GM19324 (cell line): Measurements from ENCODE around the gene PHLDB2.

ENCODE experiments used
- ATAC-seq: cut with Tn5 transposase; IDR thresholded peaks from one replicate; pipeline ENCODE4 v1.9.1; 2021; ENCODE audit warnings: mild to moderate bottlenecking, moderate library complexity; ENCODE audit not compliant: unreplicated experiment, low FRiP score

PHLDB2 gene

GRCh38 chr3:111954228-111954990 is 95.3 kb downstream of the PHLDB2 start:
- no peak for ATAC-seq

DNA sequence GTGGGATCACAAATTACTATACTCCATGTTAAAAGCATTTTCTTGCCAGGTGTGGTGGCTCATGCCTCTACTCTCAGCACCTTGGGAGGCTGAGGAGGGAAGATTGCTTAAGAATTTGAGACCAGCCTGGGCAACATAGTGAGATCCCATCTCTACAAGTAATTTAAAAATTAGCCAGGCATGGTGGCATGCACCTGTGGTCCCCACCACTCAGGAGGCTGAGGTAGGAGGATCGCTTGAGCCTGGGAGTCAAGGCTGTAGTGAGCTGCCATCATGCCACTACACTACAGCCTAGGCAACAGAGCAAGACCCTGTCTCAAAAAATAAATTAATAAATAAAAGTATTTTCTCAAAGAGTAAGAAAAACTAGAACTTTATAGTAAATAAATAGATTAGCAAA is 96.8 kb downstream of the PHLDB2 start:
- no peak for ATAC-seq

- ATAC-seq, result no peak
These were observed 97.4 kb downstream of the PHLDB2 start for GRCh38 chr3:111956449-111956848.

DNA sequence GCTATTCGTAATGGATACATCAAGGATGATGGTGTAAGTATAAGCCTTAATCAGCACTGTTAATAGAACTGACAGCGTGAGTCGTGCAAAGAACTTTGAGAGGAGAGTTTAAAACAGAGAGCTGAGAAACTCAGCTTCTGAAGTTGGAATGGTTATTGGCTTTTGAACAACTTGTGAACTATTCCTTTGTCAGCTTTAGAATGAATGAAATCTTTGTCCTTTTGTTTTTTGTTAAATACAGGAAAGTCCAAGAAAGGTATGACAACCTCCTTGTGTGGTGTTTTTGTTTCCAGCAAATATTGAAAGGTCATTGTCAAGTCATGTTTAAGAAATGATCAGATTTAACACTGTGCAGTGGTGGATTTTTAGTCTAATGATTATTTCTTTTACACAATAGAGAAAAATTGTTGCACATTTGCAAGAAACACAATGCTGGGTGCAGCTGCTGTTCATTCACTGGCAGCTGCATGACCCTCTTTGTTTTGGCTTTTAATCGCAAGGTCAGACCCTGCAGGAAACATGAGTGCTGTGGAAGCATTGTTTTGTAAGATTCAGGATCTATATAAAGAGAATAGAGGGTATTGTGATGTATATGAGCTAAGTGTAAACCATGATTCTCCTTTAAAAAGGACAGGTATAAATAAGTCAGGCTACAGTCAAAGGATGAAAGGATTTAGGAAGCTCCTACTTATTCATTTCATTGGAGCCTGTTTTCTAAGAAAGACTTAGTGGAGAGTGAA is 98.1 kb downstream of the PHLDB2 start:
- ATAC-seq, result no peak

DNA sequence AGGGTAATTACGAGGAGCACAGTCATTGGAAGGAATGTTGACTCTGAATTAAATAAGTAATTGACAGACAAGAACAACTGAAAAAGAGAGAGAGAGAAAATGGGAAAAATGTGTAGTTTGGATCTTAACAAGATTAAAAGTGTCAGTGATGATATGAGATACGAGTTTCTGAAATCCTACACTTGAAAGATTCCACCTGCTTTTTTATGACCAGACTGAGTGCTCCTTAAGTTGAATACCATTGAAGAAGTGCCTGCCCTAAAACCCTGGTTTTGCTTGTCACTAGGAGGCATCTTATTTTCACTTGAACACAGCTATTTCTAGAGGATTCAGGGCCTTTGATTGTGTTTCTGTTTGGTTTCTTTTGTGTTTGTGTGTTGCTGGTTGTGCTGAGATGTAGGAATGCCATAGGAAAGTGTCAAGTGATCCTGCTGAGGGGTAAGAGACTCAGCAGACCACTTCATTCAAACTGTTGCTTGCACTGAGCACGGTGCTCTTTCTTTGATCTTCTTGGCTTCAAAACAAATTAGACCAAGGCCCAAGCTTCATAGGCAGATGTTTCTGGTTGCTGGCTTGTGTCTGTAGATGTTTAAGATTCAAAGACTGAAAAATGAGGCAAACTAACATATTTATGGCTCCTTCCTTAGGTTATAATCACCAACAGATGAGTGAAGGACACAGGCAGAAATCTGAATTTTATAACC is 102.5 kb downstream of the PHLDB2 start:
- no peak for ATAC-seq

DNA sequence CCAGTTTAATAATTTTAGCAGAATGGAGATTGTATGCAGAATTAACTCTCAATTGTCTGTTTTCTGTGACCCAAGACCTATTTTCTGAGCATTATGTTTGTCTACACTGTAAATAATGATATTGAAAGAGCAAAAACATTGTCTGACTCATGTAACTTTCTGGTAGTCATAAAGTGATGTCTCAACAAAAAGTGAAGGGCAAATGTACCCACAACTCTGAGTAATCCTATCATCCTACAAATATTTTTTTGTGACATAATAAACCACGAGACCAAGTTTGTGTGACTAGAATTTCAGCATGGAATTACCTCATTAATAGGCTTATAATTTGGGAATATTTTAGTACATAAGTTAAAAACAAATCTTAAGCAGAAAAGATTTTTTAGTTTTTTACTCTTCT is 104.4 kb downstream of the PHLDB2 start:
- ATAC-seq, result no peak

DNA sequence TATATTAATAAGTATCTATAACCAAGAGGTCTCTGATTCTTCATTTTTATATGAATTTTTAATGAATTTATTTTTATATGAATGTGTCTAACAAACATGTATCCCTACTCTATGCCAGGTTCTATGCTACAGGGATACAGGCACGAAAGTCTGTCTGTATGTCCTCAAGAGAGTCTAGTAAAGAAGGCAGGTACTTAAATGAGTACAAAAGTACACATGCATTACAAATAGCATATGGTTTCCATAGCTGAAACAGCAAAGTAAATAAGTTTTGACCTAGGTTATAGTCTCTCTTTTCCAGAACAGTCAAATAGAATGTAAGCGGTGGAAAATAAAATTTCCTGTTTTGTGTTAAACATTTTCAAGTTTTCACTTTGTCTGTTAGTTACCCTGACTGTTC is 106.4 kb downstream of the PHLDB2 start:
- no peak for ATAC-seq

DNA sequence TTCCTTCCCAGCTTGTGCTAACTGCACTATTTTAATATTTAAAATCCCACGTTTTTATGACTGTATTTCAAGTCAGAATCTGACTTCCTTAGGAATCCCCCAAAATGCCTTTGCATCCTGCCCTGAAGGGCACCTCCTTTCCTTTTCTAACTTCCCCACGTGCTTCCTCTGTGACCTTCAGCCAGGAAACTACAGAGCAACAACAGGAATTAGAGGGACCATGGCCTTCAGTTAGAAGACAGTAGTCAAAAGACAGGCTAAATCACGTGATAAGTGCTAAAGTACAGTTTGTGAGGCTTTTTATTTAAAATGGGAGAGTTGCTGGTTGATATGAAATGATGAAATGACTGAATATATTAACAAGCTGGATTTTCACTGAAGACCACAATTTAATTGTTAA is 108.0 kb downstream of the PHLDB2 start:
- ATAC-seq, result no peak

DNA sequence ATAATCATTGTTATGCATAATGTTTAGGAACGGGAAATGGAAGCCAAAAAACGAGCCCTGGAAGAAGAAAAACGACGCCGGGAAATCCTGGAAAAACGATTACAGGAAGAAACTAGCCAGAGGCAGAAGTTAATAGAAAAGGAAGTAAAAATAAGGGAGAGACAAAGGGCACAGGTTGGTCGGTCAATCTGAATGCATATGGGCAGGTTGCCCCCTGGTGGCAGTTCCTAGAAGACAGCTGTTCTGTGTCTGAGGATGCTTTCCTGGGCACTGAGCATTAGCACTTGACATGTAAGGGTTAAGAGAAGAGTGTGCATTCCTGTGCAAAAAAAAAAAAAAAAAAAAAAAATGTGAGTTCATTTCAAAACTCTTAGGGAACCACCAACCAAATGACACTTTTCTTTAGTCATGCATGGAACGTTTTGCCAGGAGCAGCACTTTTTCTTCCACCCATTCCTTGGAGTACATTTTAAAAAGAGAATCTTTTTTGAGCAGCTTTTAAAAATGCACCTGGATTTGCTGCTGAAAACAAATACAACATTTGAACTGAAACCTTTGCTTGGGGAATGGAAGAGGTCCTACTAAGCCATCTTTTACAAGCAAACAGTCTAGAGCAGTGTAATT is 108.7 kb downstream of the PHLDB2 start:
- peak; percentile 78 for ATAC-seq

DNA sequence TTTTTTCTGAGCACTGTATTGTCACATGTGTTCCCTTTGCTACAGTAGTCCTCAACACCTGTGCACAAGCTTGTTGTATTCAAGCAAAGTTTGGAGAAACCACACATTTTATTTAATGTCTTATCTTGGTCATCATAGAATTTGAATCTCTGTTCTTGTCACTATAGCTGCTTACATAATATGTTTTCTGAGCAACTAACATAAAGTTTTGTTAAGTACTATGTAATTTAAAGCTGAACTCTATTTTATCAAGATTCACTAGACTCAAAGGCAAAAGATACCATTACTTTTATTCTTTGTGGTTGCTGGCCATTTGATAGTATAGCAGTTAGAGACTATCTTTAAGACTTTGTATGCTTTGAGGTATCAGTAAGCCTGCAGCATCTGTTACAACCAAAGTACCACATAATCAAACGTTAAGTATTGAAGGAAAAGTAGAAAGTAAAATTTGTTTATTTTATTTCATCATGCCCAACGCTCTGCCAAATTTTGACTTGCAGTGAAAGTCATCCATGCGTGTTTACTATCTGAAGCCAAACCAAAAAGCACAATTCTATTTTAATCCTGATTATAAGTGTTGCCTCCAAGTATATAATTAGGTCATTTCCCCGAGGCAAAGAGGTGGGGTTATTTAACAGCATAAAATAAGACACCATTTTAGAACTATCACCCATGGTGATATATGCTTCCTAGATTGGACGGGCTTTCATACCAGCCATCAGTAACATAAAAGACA is 109.4 kb downstream of the PHLDB2 start:
- ATAC-seq, result no peak

DNA sequence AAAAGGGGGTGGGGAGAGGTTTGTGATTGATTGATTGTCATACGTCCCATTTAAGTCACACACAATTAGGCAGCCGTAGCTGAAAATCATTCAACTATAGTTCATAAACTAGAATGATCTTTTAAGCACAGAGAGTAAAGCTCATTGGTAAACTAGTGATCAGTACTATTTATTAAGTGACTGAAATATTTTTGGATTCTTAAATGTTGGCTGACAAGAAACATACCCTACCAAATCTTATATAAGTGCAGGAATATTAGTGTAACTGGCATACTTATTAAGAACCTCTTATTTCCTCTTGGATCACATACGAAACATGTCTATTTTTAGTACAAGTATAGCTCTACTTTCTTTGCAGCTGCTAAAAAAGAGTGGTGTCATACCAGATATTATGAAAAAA is 111.3 kb downstream of the PHLDB2 start:
- ATAC-seq, result no peak

- no peak for ATAC-seq
These were observed 112.6 kb downstream of the PHLDB2 start for GRCh38 chr3:111971533-111972130.

DNA sequence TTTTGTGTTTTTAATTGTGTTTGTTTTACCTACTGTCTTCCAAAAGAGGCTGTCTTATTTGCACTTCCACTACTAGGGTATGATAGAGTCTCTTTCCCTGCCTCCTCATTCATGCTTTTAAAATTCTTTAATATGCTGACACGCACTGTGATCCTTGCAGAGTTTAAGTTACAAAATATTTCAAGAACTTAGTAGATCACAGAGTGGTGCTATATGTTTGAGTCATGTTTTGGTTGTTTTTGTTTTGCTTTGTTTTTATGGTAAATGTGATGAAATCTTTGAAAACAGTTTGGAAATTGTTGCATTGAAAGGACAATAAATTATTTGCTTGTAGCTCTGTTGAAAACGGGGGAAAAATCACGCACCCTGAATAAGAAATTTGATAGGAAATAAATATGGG is 113.8 kb downstream of the PHLDB2 start:
- ATAC-seq, result no peak

DNA sequence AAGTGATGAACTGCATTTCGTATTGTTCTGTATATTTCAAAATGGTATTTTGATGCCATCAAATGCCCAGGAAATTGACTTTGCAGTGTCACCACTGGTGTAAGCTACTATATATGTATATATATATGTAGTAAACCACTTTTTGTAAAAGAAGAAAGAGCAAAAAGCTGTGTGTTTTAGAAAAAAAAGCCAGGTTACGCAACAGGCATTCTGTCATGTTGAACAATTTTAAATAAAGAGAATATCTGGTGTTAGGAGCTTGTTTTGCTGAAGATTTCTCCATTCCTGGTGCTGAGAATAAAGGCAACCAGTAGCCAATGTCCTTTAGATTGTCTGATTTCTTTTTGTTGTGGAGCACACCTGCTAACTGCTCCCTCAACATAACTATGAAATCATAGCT is 116.1 kb downstream of the PHLDB2 start:
- no peak for ATAC-seq

DNA sequence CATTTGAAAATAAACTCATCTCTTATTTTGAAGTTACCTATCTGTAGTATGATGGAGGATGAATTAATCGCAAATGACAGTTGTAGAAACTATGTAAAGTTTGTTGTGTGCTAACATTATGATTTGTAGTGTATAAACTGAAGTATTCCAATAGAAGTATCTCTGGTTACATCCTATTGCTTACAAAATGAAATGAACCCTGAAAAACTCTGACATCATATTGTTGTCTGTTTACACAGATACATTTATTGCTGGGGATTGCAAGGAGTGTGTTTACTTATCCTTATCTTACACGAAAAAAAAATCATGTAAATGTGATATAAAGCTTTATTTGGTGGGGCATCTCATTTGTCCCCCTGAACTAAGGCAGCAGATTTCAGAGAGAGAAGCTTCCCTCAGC is 117.2 kb downstream of the PHLDB2 start:
- ATAC-seq, result no peak

DNA sequence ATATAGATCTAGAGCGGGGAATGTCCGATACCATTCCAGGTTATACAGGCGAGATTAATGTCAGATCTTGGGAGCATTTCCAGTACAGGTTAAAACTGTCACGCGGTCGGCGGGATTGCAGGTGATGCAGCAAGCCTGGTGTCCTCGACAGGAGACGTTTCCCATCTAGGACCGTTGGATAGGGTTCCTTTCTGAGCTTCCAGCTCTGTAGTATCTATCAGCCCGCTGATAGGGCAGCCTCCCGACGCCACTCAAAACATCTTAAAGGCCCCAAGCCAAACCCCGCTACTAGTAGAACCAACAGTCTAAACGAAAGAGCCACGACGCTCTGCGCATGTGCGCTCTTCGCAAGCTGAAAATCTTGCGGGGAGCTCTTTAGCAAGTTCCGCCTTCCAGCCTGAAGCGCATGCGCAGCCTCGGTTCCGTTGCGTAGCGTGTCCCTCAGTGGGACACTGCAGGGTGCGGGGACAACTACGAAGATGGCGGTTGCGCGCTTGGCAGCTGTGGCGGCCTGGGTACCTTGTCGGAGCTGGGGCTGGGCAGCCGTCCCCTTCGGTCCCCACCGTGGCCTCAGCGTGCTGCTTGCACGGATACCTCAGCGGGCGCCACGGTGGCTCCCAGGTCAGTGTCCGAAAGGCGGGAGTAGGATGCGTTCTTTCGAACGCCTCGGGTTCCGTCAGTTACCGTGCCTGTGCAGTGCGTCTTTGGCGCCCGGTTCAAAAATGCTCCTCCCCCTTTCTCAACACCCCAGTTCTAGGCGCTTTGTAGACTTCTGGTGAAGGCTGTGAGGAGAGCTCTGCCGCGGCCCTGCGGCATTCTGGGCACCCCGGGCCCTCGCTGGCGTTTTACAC is 119.7 kb downstream of the PHLDB2 start, which contains the start of gene ABHD10:
Gene ABHD10, plus strand, starts transcription at position 444 of the 851 bp plus-strand sequence. Its CDS starts 36 bp downstream, at position 480.
- ATAC-seq, result peak; percentile 96

GRCh38 chr3:111979434-111980038 is 120.5 kb downstream of the PHLDB2 start:
- peak; percentile 33 for ATAC-seq

DNA sequence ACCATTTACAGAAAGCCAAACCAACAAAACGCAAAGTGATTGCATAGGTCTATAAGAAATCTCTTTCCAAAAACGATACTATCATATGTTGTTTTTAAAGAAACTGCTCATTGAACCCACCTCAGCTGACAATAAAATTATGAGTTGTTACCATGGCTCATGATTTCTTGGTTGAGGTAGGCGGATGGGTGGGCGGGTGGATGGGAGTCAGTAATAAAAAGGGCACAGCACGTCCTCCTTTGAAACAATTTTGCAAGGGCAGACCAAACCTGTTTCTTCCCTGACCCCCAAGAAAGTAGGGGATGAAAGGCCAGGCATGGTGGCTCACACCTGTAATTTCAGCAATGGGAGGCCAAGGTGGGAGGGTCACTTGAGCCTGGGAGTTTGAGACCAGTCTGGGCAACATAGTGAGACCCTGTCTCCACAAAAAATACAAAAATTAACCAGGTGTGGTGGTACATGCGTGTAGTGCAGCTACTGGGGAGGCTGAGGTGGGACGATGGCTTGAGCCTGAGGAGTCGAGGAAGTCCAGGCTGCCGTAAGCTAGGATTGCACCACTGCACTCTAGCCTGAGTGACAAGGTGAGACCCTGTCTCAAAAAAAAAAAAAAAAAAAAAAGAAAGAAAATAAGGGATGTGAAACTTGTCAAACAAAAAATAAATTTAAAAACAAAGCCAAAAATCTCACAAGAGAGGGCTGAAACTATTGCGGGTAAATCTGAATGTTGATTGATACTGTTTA is 121.8 kb downstream of the PHLDB2 start:
- no peak for ATAC-seq
